Lower lobe of right lung (tissue), 2 donors: Measurements from ENCODE around the gene PYY. TPM values are rescaled to one million over a fixed set of nuclear protein-coding genes. Genes with fewer than 3 reads are reported as not detected.

Source experiments
- ATAC-seq, 2 donors: fragments of 200-7000 bp; cut with Tn5 transposase; one replicate each; pipeline ENCODE4 v1.9.1; 2020 to 2022; ENCODE audit warnings: mild to moderate bottlenecking in 2 of 2, moderate library complexity in 2 of 2
- DNase-seq: peaks from one replicate; pipeline ENCODE4 v3.0.0-alpha.2; 2020
- H3K27ac ChIP-seq: fragments of 200-600 bp; one replicate; pipeline ENCODE4 v1.8.0; 2022
- H3K27me3 ChIP-seq: fragments of 200-600 bp; one replicate; pipeline ENCODE4 v1.8.0; 2022; ENCODE audit warnings: low read depth
- H3K36me3 ChIP-seq: fragments of 200-600 bp; one replicate; pipeline ENCODE4 v1.8.0; 2022; ENCODE audit warnings: mild to moderate bottlenecking
- H3K4me1 ChIP-seq: fragments of 200-600 bp; one replicate; pipeline ENCODE4 v1.8.0; 2022
- H3K4me3 ChIP-seq: fragments of 200-600 bp; one replicate; pipeline ENCODE4 v1.8.0; 2022; ENCODE audit warnings: mild to moderate bottlenecking
- H3K9me3 ChIP-seq: fragments of 200-600 bp; one replicate; pipeline ENCODE4 v1.8.0; 2022
- intact Hi-C: fragments of 100-400 bp; cut with DNase I; formaldehyde crosslinking; loops from one replicate; pipeline ENCODE4 v1.11.0; 2022
- long read RNA-seq: library from polyadenylated mRNA; unstranded; transcript quantifications from one replicate; pipeline ENCODE4 v2.0.0, GENCODE V29; 2021
- total RNA-seq: library from RNA; stranded (reverse); fragmentation: NEBNext Ultra II Directional; extraction: Animal tissue kit (Norgen Biotek cat#: 25700); gene quantifications from one replicate; pipeline ENCODE4 v1.2.1, GENCODE V29; 2021
- TF ChIP-seq, protein P1 (sequence below): fragments of 200-600 bp; IDR thresholded peaks from one replicate; pipeline ENCODE4 v1.8.0; 2022; ENCODE audit warnings: antibody characterized with exemption, mild to moderate bottlenecking
- donor health status: DM: no; HTN: yes; CAD: no; lungs with severe emphysema.

Gene PYY
- not detected for total RNA-seq
- long read RNA-seq, partial matches to known transcripts: 0 of 1 reads
- long read RNA-seq, other reads (novel, unspliced or antisense): 0 of 1 reads

- no peaks in the 10 kb centered on the region for H3K36me3 ChIP-seq
- DNase-seq (no peak), ATAC-seq (no peak)
- peaks cover 44% of the 10 kb centered on the region for H3K27me3 ChIP-seq
- TF ChIP-seq, protein P1, sequence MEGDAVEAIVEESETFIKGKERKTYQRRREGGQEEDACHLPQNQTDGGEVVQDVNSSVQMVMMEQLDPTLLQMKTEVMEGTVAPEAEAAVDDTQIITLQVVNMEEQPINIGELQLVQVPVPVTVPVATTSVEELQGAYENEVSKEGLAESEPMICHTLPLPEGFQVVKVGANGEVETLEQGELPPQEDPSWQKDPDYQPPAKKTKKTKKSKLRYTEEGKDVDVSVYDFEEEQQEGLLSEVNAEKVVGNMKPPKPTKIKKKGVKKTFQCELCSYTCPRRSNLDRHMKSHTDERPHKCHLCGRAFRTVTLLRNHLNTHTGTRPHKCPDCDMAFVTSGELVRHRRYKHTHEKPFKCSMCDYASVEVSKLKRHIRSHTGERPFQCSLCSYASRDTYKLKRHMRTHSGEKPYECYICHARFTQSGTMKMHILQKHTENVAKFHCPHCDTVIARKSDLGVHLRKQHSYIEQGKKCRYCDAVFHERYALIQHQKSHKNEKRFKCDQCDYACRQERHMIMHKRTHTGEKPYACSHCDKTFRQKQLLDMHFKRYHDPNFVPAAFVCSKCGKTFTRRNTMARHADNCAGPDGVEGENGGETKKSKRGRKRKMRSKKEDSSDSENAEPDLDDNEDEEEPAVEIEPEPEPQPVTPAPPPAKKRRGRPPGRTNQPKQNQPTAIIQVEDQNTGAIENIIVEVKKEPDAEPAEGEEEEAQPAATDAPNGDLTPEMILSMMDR: no peak
- intact Hi-C loops: no loop called here
- no peaks in the 10 kb centered on the region for H3K9me3 ChIP-seq
- no peak within 1 kb of the TSS for H3K27ac ChIP-seq
- peaks cover 10% of the 10 kb centered on the region for H3K4me1 ChIP-seq
- H3K4me3 ChIP-seq: peak within 1 kb of the TSS; percentile 11
These were observed at the start of gene PYY for GRCh38 chr17:43953746-43954145. Gene PYY (minus strand): TSS chr17:43953940. CDS start chr17:43953483, 457 bp downstream.

- H3K27ac ChIP-seq: no peak overlapping the region
- intact Hi-C loops: no loop called here
- H3K27me3 ChIP-seq: peaks cover 23% of the 10 kb centered on the region
- H3K9me3 ChIP-seq: no peaks in the 10 kb centered on the region
- no peak for DNase-seq
- no peak overlapping the region for H3K4me3 ChIP-seq
- peaks cover 24% of the 10 kb centered on the region for H3K4me1 ChIP-seq
- no peak for ATAC-seq
- H3K36me3 ChIP-seq: no peaks in the 10 kb centered on the region
- TF ChIP-seq, protein P1: no peak
These were observed 48.6 kb upstream of the PYY start for GRCh38 chr17:44002141-44002848.

- Histone ChIP-seq H3K4me3 (no peak overlapping the region), H3K4me1 (peaks cover 21% of the 10 kb centered on the region), H3K36me3 (no peaks in the 10 kb centered on the region), H3K27ac (no peak overlapping the region), H3K9me3 (no peaks in the 10 kb centered on the region), H3K27me3 (peaks cover 29% of the 10 kb centered on the region)
- no peak for ATAC-seq
- TF ChIP-seq, protein P1: no peak
- no peak for DNase-seq
- intact Hi-C loops: no loop called here
These were observed 47.8 kb upstream of the PYY start for GRCh38 chr17:44001461-44001920.

GRCh38 chr17:44000871-44001460 is 47.2 kb upstream of the PYY start:
- H3K36me3 ChIP-seq: no peaks in the 10 kb centered on the region
- H3K27me3 ChIP-seq: peaks cover 31% of the 10 kb centered on the region
- TF ChIP-seq, protein P1: no peak
- H3K27ac ChIP-seq: no peak overlapping the region
- H3K9me3 ChIP-seq: no peaks in the 10 kb centered on the region
- H3K4me3 ChIP-seq: no peak overlapping the region
- H3K4me1 ChIP-seq: peaks cover 16% of the 10 kb centered on the region
- intact Hi-C loops: no loop called here
- DNase-seq (no peak), ATAC-seq (no peak)

DNA sequence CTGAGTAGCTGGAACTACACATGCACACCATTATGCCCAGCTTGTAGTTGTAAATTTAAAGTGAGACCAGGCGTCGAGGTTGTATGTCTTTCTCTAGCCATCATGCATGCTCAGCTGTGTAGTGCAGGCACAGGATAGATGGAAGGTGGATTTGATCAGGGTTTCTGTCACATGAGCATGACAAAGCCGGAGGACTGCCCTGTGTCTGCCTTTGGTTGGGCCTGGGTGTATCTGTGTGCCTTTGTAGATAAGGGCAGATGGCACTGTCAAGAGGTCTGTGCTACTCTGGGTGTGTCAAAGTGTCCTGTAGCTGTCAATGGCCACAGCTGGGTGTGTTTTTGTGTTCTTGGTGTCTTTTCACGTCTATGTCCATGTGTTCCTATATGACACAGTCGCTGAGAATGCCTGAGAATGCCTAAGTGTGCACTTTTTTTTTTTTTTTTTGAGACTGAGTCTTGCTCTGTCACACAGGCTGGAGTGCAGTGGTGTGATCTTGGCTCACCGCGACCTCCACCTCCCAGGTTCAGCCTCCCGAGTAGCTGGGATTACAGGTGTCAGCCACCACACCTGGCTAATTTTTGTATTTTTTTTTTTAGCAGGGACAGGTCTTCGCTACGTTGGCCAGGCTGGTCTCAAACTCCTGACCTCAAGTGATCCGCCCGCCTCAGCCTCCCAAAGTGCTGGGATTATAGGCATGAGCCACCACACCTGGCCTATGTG is 46.6 kb upstream of the PYY start:
- DNase-seq (no peak), ATAC-seq (no peak)
- Histone ChIP-seq H3K4me3 (no peak overlapping the region), H3K4me1 (peaks cover 10% of the 10 kb centered on the region), H3K27ac (no peak overlapping the region), H3K36me3 (no peaks in the 10 kb centered on the region), H3K9me3 (no peaks in the 10 kb centered on the region), H3K27me3 (peaks cover 31% of the 10 kb centered on the region)
- TF ChIP-seq, protein P1: no peak
- intact Hi-C loops: no loop called here
